ENCODE data around the gene GRK4. TPM values are rescaled to one million over a fixed set of nuclear protein-coding genes. Genes with fewer than 3 reads are reported as not detected.

Gene GRK4
- total and polyA plus RNA-seq, 3 experiments from 2014 or later = 2.5 to 7.7 (median 5.4) TPM

Other genes with a start within 250 kb of the GRK4 start
- gene TNIP2, start 207.2 kb upstream of the GRK4 start, total RNA-seq = 10 to 100 TPM; 87.7 to 92.3 TPM
- gene TNIP2, start 207.2 kb upstream of the GRK4 start, polyA plus RNA-seq = 57.4 TPM
- 10 to 100 TPM; 68.8 to 75.4 TPM for gene SH3BP2, start 170.5 kb upstream of the GRK4 start, total RNA-seq
- gene SH3BP2, start 170.5 kb upstream of the GRK4 start, polyA plus RNA-seq = 35.7 TPM
- gene ADD1, start 119.7 kb upstream of the GRK4 start, total RNA-seq = 100 to 1,000 TPM; 185 to 192 TPM
- 217 TPM for gene ADD1, start 119.7 kb upstream of the GRK4 start, polyA plus RNA-seq
- 100 to 1,000 TPM; 156 to 165 TPM for gene NOP14, start 165 bp upstream of the GRK4 start, total RNA-seq
- 26.5 TPM for gene NOP14, start 165 bp upstream of the GRK4 start, polyA plus RNA-seq
- not detected for gene HTT-AS, start 111.0 kb downstream of the GRK4 start, total RNA-seq
- not detected for gene HTT-AS, start 111.0 kb downstream of the GRK4 start, polyA plus RNA-seq
- 10 to 100 TPM; 54.7 to 58.6 TPM for gene HTT, start 111.1 kb downstream of the GRK4 start, total RNA-seq
- gene HTT, start 111.1 kb downstream of the GRK4 start, polyA plus RNA-seq = 5.1 TPM